GM06990 (cell line): ENCODE data around the gene ITPR1.

ENCODE experiments used
- DNase-seq: peaks from one replicate; pipeline ENCODE4 v3.0.0-alpha.2; 2011; ENCODE audit not compliant: insufficient read length; ENCODE audit errors: extremely low read depth
- H3K27me3 ChIP-seq: replicated peaks from 2 replicates; pipeline ENCODE4 v1.6.0; 2011; ENCODE audit warnings: low read length; ENCODE audit not compliant: control insufficient read depth, insufficient read depth
- H3K36me3 ChIP-seq: 2 replicates; pipeline ENCODE4 v1.5.1; 2011; ENCODE audit warnings: low read length; ENCODE audit not compliant: control insufficient read depth, insufficient read depth
- H3K4me3 ChIP-seq: replicated peaks from 2 replicates; pipeline ENCODE4 v1.5.1; 2011; ENCODE audit warnings: low read depth, mild to moderate bottlenecking, control low read depth, low read length
- TF ChIP-seq, protein P1 (sequence below): IDR thresholded peaks from 2 replicates; pipeline ENCODE4 v1.5.1; 2011; ENCODE audit warnings: low read length, control low read depth, mild to moderate bottlenecking, inconsistent platforms; ENCODE audit not compliant: insufficient read depth, poor library complexity, severe bottlenecking

Gene ITPR1

DNA sequence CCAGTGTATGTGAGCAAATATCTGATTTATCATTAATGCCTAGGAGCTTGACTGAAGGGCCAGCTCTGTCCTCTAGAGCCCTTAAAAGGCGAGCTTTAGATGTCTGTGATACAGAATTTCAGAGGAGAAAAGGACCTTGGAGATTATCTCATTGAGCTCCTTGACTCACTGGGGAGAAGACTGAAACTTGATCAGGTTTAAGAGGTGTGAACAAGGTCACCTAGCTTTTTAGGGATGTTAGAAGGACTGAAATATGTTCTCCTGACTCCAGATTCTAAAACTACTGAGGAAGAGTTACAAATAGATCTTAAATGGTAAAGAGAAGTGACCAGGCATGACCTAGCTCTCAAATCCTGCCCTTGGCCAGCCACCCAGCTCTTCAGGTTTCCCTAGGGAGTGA lies 292.4 kb downstream of the ITPR1 start:
- Histone ChIP-seq H3K36me3 (peaks cover 1% of the 10 kb centered on the region), H3K4me3 (no peak overlapping the region), H3K27me3 (no peaks in the 10 kb centered on the region)
- TF ChIP-seq, protein P1, sequence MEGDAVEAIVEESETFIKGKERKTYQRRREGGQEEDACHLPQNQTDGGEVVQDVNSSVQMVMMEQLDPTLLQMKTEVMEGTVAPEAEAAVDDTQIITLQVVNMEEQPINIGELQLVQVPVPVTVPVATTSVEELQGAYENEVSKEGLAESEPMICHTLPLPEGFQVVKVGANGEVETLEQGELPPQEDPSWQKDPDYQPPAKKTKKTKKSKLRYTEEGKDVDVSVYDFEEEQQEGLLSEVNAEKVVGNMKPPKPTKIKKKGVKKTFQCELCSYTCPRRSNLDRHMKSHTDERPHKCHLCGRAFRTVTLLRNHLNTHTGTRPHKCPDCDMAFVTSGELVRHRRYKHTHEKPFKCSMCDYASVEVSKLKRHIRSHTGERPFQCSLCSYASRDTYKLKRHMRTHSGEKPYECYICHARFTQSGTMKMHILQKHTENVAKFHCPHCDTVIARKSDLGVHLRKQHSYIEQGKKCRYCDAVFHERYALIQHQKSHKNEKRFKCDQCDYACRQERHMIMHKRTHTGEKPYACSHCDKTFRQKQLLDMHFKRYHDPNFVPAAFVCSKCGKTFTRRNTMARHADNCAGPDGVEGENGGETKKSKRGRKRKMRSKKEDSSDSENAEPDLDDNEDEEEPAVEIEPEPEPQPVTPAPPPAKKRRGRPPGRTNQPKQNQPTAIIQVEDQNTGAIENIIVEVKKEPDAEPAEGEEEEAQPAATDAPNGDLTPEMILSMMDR: no peak
- no peak for DNase-seq

DNA sequence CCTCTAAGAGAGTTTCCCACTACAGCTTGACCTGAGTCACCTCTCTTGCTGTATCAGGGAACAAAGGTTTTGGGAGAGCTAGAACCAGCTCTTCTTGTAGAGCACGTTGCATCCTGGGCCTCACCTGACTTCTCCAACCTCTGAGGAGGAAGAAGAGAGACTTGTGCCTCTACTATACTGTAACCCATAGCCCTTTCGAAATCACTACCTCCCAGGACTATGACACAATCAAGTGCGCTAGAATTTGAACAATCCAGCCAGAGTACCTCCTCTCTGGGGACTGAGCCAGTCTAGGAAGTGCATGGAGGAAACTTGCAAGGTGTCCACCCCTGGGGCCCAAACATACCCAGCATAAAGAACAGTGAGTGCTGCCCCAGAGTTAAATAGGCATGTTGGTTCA lies 293.3 kb downstream of the ITPR1 start:
- H3K36me3 ChIP-seq: peaks cover 1% of the 10 kb centered on the region
- no peaks in the 10 kb centered on the region for H3K27me3 ChIP-seq
- no peak for DNase-seq
- no peak overlapping the region for H3K4me3 ChIP-seq
- TF ChIP-seq, protein P1: no peak

DNA sequence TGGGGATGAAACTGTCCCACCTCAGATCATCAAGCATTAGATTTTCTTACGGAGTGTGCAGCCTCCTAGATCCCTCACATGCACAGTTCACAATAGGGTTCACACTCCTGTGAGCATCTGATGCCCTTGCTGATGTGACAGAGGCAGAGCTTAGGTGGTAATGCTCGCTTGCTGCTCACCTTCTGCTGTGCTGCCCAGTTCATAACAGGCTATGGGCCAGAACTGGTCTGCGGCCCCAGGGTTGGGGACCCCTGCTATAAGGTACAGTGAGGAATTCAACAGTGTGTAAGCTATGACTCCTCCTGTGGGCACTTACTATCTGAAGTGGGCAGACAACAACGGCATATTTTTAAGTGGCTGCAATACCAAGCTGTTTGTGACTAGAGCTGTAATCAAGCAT lies 298.2 kb downstream of the ITPR1 start:
- H3K36me3 ChIP-seq: peaks cover 1% of the 10 kb centered on the region
- no peaks in the 10 kb centered on the region for H3K27me3 ChIP-seq
- DNase-seq: no peak
- no peak overlapping the region for H3K4me3 ChIP-seq
- TF ChIP-seq, protein P1: no peak

DNA sequence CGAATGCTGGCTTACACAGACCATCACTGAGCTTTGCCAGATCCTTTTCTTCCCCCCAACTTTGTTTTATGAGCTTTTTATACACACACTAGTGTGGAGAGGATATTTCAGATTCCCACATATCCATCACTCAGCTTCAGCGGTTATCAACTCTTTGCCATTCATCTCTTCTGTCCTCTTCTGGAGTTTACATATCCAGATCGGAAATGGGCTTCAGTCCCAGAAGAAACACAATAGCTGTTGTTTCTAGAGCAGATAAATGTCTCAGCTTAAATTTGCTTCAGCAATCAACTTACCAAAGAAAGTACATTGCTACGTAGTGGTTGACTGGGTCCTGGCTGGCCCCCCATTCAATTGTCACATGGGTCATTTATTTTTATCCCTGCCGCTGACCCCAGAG lies 300.2 kb downstream of the ITPR1 start:
- Histone ChIP-seq H3K27me3 (no peaks in the 10 kb centered on the region), H3K36me3 (peaks cover 1% of the 10 kb centered on the region), H3K4me3 (no peak overlapping the region)
- TF ChIP-seq, protein P1: no peak
- DNase-seq: no peak

DNA sequence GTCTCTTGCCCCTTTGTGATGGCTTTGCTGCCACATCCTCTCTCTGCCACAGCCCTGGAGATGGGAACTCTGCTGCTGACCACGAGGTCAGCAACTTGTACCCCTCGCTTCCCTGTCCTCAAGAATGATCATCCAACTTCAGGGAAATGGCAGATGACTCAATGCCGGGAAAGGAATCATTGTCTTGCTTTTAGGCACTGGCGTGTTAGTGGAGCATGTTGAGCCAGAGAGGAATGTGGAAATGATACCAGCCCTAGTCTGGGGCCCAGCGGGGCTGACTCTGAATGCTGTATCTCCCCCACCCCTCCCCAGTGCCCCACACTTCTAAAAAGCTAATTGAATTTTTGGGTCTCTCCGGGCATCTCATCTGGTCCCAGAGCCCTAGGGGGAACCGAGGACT lies 301.2 kb downstream of the ITPR1 start:
- Histone ChIP-seq H3K4me3 (no peak overlapping the region), H3K27me3 (no peaks in the 10 kb centered on the region), H3K36me3 (no peaks in the 10 kb centered on the region)
- TF ChIP-seq, protein P1: no peak
- DNase-seq: no peak

DNA sequence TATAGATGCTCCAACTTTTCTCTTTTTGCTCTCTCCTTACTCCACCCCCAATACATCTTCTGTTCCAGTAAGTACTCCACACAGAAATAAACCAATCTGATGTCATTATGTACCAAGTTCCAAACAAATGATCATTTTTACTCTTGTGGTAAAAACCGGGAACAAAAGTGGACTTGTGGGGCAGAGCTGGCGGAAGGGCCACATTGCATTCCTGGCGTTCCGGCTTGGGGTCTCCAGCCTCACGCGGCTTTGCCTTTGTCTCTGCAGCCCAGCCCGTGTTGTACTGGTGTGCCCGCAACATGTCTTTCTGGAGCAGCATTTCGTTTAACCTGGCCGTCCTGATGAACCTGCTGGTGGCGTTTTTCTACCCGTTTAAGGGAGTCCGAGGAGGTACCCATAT lies 301.6 kb downstream of the ITPR1 start:
- Histone ChIP-seq H3K27me3 (no peaks in the 10 kb centered on the region), H3K36me3 (no peaks in the 10 kb centered on the region), H3K4me3 (no peak overlapping the region)
- TF ChIP-seq, protein P1: no peak
- no peak for DNase-seq
